Activated T-cell treated with anti-CD3 and anti-CD28 coated beads for 1 hour (primary cell): ENCODE measurements around the gene CUX1.

Source experiments
- DNase-seq: peaks from one replicate; pipeline ENCODE4 v3.0.0-alpha.2; 2020; ENCODE audit warnings: low read depth

The CUX1 gene

DNA sequence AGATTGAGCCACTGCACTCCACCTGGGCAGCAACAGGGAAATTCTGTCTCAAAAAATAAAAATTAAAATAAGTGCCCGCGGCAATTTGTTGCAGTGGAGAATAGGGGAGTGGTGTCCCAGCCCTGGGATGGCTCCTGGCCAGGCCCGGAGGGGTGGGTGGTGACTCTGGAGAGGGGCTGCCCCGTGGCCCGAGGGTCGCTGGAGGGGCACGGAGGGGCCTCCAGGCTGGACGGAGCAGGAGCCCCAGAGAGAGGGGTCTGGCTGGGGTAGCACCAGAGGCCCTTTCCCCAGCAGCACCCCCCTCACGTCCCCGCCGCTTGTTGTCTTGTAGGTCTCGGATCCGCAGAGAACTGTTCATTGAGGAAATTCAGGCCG is 430.6 kb downstream of the CUX1 start:
- DNase-seq, result no peak

DNA sequence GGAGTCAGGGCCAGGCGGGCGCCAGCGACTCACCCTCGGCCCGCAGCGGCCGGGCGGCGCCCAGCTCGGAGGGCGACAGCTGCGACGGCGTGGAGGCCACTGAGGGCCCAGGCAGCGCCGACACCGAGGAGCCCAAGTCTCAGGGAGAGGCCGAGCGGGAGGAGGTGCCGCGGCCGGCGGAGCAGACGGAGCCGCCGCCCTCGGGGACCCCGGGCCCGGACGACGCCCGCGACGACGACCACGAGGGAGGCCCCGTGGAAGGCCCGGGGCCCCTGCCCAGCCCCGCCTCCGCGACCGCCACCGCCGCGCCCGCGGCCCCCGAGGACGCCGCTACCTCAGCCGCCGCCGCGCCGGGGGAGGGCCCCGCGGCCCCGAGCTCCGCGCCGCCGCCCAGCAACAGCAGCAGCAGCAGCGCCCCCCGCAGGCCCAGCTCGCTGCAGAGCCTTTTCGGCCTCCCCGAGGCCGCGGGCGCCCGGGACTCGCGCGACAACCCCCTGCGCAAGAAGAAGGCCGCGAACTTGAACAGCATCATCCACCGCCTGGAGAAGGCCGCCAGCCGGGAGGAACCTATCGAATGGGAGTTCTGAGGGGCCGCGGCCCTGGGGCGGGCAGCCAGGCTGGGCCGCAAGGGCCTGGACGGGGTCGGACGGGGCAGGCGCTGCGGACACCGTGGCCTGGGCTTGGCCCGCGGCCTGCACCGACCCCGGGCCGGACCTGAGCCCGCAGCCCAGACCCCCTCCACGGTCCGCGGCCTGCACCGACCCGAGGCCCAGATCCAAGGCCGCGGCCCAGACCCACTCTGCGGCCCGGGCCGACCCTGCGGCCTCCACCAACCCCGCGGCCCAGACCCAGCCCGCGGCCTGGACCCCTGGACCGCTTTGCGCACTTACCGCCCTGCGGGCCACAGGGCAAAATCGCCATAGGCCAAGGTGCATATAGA is 431.3 kb downstream of the CUX1 start:
- DNase-seq, result no peak

GRCh38 chr7:102251531-102252365 is 434.3 kb downstream of the CUX1 start:
- DNase-seq, result no peak

- no peak for DNase-seq
Measured at GRCh38 chr7:102252366-102252982, 435.0 kb downstream of the CUX1 start.

- DNase-seq, result no peak
Measured at GRCh38 chr7:102253066-102253972, 435.9 kb downstream of the CUX1 start.

DNA sequence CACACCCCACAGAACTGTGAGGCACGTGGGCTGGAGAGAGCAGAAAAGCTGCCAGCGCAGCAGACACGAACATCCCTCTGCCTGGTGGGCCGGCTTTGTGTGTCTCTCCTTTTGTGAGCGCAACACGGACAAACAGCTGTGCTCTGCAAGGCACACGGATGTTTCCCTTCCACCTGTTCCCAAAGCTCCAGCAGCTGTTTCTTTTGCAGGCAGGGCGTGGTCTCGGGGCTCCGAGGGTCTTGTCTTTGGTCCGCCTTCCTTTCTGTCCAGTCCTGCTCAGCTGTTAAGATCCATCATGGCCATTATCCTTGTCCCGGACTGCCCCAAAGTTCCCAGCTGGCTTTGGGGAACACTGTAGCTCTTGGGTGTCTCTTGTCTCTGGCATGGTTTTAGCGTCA is 436.5 kb downstream of the CUX1 start:
- no peak for DNase-seq

GRCh38 chr7:102254521-102254920 is 437.1 kb downstream of the CUX1 start:
- no peak for DNase-seq

DNA sequence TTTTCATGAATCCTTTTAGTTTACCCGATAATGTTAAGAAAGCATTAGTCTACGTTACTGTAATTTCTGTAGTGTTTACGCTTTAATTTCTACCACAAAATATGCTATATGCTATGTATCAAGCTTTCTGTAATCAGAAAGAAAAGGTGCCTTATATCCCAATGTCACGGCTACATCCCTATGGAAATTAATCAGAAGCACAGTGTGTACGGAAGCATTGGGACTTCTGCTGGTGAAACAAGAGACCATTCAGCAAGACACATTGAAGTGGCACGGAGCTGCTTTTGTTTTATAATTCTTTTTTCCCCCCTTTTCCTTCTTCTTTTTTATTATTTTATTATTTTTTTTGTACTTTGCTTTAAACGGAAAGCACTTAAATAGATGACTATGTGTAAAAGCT is 438.1 kb downstream of the CUX1 start:
- DNase-seq, result no peak

DNA sequence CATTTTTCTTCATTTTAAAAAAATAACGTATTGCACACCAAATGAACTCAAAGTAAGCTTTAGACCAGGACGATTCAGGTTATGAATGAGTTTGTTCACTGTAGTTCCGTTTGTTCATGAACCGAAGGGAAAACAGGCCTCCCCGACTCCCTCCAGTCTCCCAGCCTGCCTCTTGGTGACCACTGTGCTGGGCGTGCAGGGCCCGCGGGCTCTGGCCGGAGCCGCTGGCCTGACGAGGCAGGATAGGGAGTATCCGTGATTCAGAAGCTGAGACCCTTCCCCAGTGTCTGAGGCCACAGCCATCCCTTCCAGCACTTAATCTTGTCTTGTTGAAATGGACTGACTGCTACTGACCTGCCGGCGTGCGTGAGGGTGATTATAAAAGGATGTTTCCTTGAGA is 438.5 kb downstream of the CUX1 start:
- no peak for DNase-seq

GRCh38 chr7:102258073-102258748 is 440.8 kb downstream of the CUX1 start:
- DNase-seq, result no peak

DNA sequence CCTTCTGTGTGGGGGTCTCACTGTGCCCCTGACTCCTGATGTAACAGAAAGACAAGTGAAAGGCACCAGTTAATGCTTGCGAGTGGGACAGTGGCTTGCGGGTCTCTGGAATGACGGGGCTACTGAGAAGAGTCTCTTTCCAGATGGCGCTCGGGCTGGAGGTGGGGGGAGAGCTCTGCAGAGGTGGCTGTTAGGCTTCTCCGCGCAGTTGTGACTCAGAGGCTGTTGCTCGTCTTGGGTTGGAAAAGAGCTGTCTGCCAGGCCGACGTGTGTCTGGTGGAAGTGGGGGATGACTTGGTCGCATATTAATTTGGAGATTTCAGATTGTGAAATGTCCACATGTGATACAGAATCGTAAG is 441.3 kb downstream of the CUX1 start:
- DNase-seq, result no peak

DNA sequence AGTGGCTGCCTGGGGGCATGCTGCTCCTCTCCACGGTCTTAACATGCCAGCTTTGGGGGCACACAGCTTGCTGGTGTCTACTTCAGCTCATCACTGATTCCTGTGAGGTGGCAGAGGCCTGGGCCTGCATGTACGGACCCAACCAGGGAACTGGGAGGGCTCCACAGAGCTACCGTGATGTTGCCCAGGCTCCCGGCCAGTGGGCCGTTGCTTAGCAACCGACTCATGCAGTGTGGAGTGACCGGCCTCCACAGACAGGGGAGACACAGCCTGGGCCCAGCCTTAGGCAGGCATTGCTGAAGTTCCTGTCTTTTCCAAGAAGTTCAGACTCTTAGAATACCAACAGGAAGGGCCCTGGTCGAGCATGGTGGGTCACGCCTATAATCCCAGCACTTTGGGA is 443.4 kb downstream of the CUX1 start:
- DNase-seq, result no peak

DNA sequence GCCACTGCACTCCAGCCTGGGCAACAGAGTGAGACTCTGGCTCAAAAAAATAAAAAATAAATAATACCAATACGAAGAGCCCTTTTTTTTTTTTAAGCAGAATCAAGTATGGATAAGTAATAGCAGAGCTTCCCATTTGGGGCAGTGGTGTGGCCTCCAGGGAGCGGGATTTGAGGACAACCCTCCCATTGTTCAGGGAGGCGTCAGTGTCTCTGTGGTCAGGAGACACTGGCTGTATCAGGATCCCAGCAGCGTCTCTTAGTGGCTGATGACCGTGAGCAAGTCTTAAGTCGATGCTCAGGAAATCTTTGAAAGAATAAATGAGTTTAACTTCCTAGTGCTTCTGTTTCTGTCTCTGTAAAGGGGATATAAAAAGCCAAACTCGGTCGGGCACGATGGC is 444.0 kb downstream of the CUX1 start:
- no peak for DNase-seq

DNA sequence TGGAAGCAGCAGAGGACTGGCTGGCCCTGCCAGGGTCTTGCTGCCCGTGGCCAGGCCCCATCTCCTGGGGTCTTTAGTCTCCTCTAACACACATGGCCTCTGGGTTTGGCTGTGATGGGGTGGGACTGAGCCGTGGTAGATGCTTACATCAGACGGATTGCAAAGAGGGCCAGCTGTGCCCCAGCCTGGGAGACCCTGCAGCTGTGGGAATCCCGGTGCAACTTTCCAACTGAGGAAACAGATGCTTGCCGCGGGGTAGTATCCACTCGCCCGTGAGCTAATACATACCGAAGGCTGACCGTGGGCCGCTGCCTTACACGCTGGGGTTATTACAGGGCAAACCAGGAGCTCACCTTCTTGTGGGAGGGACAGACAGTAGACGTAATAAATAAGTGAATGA is 445.1 kb downstream of the CUX1 start:
- DNase-seq, result no peak

- no peak for DNase-seq
Measured at GRCh38 chr7:102264367-102264891, 447.0 kb downstream of the CUX1 start.

GRCh38 chr7:102266541-102266940 is 449.1 kb downstream of the CUX1 start:
- no peak for DNase-seq

GRCh38 chr7:102268635-102269034 is 451.2 kb downstream of the CUX1 start:
- DNase-seq, result no peak

- DNase-seq, result no peak
Measured at GRCh38 chr7:102270178-102270887, 452.9 kb downstream of the CUX1 start.

DNA sequence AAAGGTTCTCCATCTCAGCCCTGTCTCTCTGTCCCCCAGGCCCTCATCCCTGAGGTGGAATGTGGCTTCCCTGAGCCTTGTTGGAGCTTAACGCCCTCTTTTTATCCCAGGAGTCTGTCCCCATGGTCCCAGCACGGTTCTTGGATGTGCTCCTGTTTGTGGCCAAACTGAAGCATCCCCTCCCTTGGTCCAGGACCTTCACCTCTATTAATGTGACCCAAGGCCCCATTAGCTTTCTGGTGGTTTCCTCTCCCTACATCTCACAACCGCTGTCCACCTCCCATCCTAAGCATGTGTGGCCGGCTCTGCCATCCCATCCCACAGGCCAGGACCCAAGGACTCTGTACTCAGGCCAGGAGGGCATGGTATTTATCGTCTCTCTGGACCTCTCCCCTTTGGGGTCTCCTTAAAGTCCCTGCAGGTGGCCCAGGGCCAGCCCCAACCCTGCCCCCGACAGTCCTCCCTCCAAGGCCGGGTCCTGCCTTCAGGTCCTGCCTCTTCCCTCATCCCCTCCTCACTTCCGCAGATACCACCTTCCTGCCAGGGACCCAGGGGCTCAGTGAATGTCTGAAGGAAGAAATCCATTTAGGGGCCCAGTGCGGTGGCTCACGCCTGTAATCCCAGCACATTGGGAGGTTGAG is 453.9 kb downstream of the CUX1 start:
- no peak for DNase-seq
